Lower lobe of right lung (tissue), 2 donors: ENCODE results near the gene DCTPP1. TPM values are rescaled to one million over a fixed set of nuclear protein-coding genes. Genes with fewer than 3 reads are reported as not detected.
"Not testable (repeated sequence)": the region's sequence is repeated elsewhere in the genome, so short reads cannot be mapped to it uniquely, and the experiment has no call there.

Source experiments
- ATAC-seq, 2 donors: fragments of 200-7000 bp; cut with Tn5 transposase; one replicate each; pipeline ENCODE4 v1.9.1; 2020 to 2022; ENCODE audit warnings: mild to moderate bottlenecking in 2 of 2, moderate library complexity in 2 of 2
- DNase-seq: peaks from one replicate; pipeline ENCODE4 v3.0.0-alpha.2; 2020
- H3K27ac ChIP-seq: fragments of 200-600 bp; one replicate; pipeline ENCODE4 v1.8.0; 2022
- H3K27me3 ChIP-seq: fragments of 200-600 bp; one replicate; pipeline ENCODE4 v1.8.0; 2022; ENCODE audit warnings: low read depth
- H3K36me3 ChIP-seq: fragments of 200-600 bp; one replicate; pipeline ENCODE4 v1.8.0; 2022; ENCODE audit warnings: mild to moderate bottlenecking
- H3K4me1 ChIP-seq: fragments of 200-600 bp; one replicate; pipeline ENCODE4 v1.8.0; 2022
- H3K4me3 ChIP-seq: fragments of 200-600 bp; one replicate; pipeline ENCODE4 v1.8.0; 2022; ENCODE audit warnings: mild to moderate bottlenecking
- H3K9me3 ChIP-seq: fragments of 200-600 bp; one replicate; pipeline ENCODE4 v1.8.0; 2022
- intact Hi-C: fragments of 100-400 bp; cut with DNase I; formaldehyde crosslinking; loops from one replicate; pipeline ENCODE4 v1.11.0; 2022
- total RNA-seq: library from RNA; stranded (reverse); fragmentation: NEBNext Ultra II Directional; extraction: Animal tissue kit (Norgen Biotek cat#: 25700); gene quantifications from one replicate; pipeline ENCODE4 v1.2.1, GENCODE V29; 2021
- TF ChIP-seq, protein P1 (sequence below): fragments of 200-600 bp; IDR thresholded peaks from one replicate; pipeline ENCODE4 v1.8.0; 2022; ENCODE audit warnings: antibody characterized with exemption, mild to moderate bottlenecking
- donor health status: DM: no; HTN: yes; CAD: no; lungs with severe emphysema.

DCTPP1 gene
- total RNA-seq, 1 donor from 2014 or later: 19.1 TPM

DNA sequence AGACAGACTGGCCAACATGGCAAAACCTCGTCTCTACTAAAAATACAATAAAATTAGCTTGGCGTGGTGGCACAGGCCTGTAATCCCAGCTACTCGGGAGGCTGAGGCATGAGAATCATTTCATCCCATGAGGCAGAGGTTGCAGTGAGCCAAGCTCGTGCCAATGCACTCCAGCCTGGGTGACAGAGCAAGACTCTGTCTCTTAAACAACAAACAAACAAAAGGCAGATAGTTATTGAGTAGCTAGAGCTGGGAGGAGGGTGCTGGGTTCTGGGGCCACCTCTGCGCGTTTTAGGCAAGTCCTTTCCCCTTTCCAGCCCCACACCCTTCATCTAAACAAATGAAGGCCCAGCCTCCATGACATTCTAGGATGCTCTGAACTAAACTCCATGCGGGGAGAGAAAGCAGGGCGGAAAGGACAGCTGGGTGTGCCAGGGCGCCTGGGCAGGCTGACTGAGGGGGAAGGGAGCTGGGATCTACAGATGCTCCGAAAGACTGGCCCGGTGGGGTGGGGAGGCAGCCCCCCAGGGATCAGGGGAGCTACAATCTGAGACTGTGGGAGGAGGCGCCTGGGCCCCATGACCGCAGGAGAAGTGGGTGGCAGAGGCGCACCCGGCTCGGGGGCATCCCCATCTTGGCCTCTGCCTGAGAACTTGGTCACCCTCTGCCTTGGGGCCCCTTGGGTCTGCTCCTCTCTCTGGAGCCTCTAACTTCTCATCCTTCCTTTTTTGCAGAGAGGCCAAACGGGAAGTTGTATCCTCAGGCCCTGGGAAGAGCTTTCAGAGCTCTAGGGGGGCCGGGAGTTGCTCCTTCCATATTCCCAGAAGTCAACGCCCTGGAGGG lies 43.6 kb upstream of the DCTPP1 start:
- Histone ChIP-seq H3K27ac (peak overlapping the region; percentile 65), H3K36me3 (no peaks in the 10 kb centered on the region), H3K27me3 (peaks cover 13% of the 10 kb centered on the region), H3K4me1 (peaks cover 18% of the 10 kb centered on the region), H3K4me3 (peak overlapping the region; percentile 53), H3K9me3 (no peaks in the 10 kb centered on the region)
- intact Hi-C loops: no loop called here
- ATAC-seq (peak; percentile 55), DNase-seq (peak; percentile 56)
- TF ChIP-seq, protein P1, sequence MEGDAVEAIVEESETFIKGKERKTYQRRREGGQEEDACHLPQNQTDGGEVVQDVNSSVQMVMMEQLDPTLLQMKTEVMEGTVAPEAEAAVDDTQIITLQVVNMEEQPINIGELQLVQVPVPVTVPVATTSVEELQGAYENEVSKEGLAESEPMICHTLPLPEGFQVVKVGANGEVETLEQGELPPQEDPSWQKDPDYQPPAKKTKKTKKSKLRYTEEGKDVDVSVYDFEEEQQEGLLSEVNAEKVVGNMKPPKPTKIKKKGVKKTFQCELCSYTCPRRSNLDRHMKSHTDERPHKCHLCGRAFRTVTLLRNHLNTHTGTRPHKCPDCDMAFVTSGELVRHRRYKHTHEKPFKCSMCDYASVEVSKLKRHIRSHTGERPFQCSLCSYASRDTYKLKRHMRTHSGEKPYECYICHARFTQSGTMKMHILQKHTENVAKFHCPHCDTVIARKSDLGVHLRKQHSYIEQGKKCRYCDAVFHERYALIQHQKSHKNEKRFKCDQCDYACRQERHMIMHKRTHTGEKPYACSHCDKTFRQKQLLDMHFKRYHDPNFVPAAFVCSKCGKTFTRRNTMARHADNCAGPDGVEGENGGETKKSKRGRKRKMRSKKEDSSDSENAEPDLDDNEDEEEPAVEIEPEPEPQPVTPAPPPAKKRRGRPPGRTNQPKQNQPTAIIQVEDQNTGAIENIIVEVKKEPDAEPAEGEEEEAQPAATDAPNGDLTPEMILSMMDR: no peak

DNA sequence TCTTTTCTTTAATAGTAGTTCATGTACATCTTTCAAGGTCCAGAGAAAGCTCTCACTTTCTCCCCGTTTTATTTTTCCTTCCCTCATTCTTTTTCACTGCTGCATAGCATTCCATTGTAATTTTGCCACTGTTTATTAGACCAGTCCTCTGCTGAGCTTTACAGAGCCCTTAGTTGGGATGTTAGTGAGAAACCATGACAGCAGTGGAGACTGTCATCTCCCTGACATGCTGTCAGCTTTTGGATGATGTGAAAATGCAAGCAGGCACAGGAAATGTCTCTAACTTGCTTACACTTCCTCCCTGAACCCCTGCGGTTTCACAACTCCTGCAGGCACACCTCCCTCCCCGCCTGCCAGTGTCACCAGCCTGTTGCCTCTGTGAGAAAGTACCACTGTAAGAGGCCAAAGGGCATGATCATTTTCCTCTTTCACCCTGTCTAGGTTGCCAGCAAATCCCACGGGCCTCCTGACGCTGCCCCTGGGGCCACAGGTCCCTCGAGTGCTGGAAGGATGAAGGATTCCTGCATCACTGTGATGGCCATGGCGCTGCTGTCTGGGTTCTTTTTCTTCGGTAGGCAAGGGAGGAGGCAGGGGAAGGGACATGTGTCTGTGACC lies 42.6 kb upstream of the DCTPP1 start, which contains the start of gene ITGAL:
Gene ITGAL, plus strand, starts transcription at position 415 of the 615 bp plus-strand sequence. Its CDS starts 96 bp downstream, at position 511.
- Histone ChIP-seq H3K27me3 (peaks cover 13% of the 10 kb centered on the region), H3K9me3 (no peaks in the 10 kb centered on the region), H3K36me3 (no peaks in the 10 kb centered on the region), H3K27ac (peak within 1 kb of the TSS; percentile 65), H3K4me3 (peak within 1 kb of the TSS; percentile 53), H3K4me1 (peaks cover 18% of the 10 kb centered on the region)
- DNase-seq (peak; percentile 84), ATAC-seq (peak; percentile 85 to 88)
- TF ChIP-seq, protein P1: no peak
- intact Hi-C loops: no loop called here

DNA sequence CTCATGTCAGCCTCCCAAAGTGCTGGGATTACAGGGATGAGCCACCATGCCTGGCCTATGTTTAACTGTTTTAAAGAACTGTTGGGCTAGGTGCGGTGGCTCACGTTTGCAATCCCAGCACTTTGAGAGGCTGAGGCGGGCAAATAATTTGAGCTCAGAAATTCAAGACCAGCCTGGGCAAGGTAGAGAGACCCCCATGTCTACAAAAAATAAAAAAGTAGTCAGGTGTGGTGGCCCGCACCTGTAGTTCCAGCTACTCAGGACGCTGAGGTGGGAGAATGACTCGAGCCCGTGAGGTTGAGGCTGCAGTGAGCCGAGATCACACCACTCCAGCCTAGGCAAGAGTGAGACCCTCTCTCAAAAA lies 40.8 kb upstream of the DCTPP1 start:
- Histone ChIP-seq H3K27me3 (peaks cover 13% of the 10 kb centered on the region), H3K9me3 (no peaks in the 10 kb centered on the region), H3K4me3 (no peak overlapping the region), H3K36me3 (no peaks in the 10 kb centered on the region), H3K4me1 (peaks cover 18% of the 10 kb centered on the region), H3K27ac (no peak overlapping the region)
- ATAC-seq (no peak), DNase-seq (no peak)
- TF ChIP-seq, protein P1: no peak
- intact Hi-C loops: no loop called here

DNA sequence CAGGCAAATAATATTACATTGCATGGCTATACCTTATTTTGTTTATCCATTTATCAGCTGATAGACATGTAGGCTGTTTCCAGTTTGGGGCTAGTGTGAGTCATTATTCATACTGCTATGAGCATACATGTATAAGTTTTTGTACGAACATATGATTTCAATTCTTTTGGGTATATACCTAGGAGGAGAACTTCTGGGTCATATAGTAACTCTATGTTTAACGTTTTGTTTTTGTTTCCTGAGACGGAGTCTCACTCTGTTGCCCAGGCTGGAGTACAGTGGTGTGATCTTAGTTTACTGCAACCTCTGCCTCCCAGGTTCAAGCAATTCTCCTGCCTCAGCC lies 40.3 kb upstream of the DCTPP1 start:
- TF ChIP-seq, protein P1: no peak
- Histone ChIP-seq H3K27me3 (peaks cover 13% of the 10 kb centered on the region), H3K4me1 (peaks cover 18% of the 10 kb centered on the region), H3K4me3 (no peak overlapping the region), H3K36me3 (no peaks in the 10 kb centered on the region), H3K27ac (peak overlapping the region; percentile 19), H3K9me3 (no peaks in the 10 kb centered on the region)
- intact Hi-C loops: no loop called here
- ATAC-seq (no peak), DNase-seq (no peak)

DNA sequence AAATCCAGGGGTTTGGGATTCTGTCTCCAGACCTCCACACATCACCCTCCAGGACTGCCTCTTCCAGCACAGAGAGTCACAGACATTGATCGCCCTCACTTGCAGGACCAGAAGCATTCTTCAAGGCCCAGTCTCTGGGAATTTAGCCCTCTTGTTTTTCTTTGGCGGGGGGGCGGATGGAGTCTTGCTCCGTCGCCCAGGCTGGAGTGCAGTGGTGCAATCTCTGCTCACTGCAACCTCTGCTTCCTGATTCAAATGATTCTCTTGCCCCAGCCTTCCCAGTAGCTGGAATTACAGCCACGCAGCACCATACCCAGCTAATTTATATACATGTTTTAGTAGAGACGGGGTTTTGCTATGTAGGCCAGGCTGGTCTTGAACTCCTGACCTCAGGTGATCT lies 34.2 kb upstream of the DCTPP1 start:
- intact Hi-C loops: no loop called here
- Histone ChIP-seq H3K27ac (no peak overlapping the region), H3K4me3 (no peak overlapping the region), H3K36me3 (no peaks in the 10 kb centered on the region), H3K9me3 (no peaks in the 10 kb centered on the region), H3K4me1 (peaks cover 4% of the 10 kb centered on the region), H3K27me3 (no peaks in the 10 kb centered on the region)
- no peak for ATAC-seq
- TF ChIP-seq, protein P1: no peak
- DNase-seq: no peak

DNA sequence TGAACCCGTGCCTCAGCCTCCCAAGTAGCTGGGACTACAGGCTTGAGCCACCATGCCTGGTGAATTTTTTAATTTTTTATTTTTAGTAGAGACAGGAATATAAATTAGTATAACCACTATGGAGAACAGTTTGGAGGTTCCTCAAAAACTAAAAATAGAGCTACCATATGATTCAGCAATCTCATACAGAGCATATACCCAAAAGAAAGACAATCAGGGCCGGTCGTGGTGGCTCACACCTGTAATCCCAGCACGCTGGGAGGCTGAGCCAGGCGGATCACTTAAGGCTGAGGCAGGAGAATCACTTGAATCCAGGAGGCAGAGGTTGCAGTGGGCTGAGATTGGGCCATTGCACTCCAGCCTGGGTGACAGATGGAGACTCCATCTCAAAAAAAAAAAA lies 31.6 kb upstream of the DCTPP1 start:
- H3K4me1 ChIP-seq: peaks cover 14% of the 10 kb centered on the region
- H3K9me3 ChIP-seq, intact Hi-C loops, DNase-seq, H3K27ac ChIP-seq, H3K4me3 ChIP-seq, ATAC-seq, H3K36me3 ChIP-seq, H3K27me3 ChIP-seq: not testable (repeated sequence)
